Vagina (tissue), 2 donors: ENCODE results near the gene KLK12.

Experiments used
- CTCF ChIP-seq, 3 experiments: fragments of 450-650 bp in 2 of 3; fragments of 200-600 bp in 1 of 3; sonication (generic) in 1 of 3; IDR thresholded peaks; one replicate each; pipeline ENCODE4 v1.5.1; 2017 to 2019; ENCODE audit warnings: antibody characterized with exemption in 3 of 3, mild to moderate bottlenecking in 2 of 3, moderate library complexity in 2 of 3
- POLR2A ChIP-seq, 2 donors: fragments of 450-650 bp; IDR thresholded peaks; one replicate each; pipeline ENCODE4 v1.6.1; 2017; ENCODE audit warnings: antibody characterized with exemption in 2 of 2, mild to moderate bottlenecking in 2 of 2, moderate library complexity in 2 of 2
- POLR2AphosphoS5 ChIP-seq, 2 donors: sonication (generic); formaldehyde crosslinking; IDR thresholded peaks; one replicate each; pipeline ENCODE4 v1.9.0; 2017; ENCODE audit warnings: antibody characterized with exemption in 2 of 2, mild to moderate bottlenecking in 2 of 2, low read depth in 1 of 2; ENCODE audit not compliant: insufficient read depth in 1 of 2

DNA sequence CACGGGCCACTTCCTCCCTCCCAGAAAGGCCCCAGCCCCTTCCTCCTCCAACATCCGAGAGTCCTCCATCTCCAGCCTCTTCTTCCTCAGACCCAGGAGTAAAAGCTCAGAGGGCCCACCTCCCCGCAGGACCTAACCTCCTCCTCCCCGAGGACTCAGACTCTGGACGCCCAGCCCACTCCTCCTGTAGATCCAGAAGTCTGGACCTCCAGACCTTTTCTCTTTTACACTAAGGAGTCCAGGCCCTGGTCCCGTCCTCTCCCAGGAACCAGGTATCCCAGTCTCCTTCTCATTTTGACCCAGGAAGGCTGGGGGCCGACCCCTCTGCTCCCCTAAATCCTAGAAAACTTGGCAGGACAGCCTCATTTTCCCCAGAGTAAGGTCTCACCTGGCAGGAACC is 31.5 kb downstream of the KLK12 start:
- TF ChIP-seq POLR2AphosphoS5 (IDR thresholded peaks at IDR 0.05; ENCODE audit: insufficient read depth in 1 of 2, low read depth in 1 of 2) = no peak
- TF ChIP-seq CTCF (IDR thresholded peaks at IDR 0.05) = no peak
- no peak for TF ChIP-seq POLR2A (IDR thresholded peaks at IDR 0.05)
